ENCODE results near the gene EP300.

EP300 gene

DNA sequence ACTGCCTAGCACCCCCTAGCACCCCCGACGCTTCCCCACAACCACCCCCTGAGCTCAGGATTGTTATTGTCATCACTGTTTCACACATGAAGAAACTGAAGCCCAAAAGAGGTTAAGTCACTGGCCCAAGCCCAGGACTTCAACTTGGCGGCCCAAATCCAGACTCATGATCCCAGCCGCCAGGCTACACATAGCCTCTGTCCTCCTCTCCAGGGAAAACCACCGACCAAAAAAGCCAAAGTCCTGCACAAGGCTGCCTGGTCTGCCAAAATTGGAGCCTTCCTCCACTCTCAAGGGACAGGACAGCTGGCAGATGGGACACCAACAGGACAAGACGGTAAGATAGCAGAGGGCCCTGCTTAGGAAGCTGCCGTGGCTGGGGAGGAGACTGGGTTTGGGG lies 123.5 kb downstream of the EP300 start:
- DNase-seq, result no peak

DNA sequence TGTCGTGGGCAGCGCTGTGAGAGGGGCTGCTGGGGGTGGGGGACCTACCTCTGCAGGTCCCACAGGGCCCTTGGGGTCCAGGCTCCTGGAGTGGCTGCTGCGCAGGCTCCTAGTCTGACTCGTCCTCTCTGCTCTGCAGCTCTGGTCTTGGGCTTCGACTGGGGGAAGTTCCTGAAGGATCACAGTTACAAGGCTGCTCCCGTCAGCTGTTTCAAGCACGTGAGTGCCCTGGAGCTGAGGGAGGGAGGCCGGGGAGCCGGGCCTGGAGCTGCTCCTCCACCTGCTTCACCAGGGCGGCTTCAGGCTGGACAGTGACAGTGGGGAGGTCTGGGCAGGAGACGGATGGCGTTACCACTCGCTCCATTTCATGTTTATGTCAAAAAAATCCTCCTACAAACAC lies 124.6 kb downstream of the EP300 start:
- DNase-seq, result no peak

DNA sequence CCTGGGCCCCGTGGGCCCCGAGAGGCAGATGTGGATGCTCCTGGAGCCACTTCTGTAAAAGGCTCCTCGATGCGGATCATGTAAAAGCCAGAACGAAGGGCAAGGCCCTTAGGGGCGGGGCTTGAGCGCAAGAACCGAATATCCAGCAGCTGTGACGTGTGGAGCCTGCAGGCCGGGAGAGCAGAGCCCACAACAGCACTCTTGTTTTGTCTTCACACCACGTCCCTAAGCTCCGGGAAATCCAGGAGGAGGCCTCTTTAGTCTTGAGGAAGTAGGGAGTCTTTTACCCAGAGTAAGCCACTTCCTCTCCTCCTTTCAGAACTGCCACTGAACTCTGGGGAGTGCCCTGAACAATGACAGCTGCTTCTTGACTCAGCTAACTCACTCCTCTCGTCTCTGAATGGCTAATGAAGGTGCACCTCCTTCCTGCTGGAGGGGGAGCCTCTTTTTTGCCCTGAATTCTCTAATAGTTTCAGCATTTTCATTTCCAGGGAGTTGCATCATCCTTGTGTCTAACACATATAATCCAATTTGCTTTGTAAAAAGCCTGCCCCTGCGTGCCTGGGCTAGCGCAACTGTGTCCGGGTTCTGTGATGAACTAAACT lies 125.3 kb downstream of the EP300 start:
- DNase-seq, result peak in 1 of 2 donors; percentile 62

DNA sequence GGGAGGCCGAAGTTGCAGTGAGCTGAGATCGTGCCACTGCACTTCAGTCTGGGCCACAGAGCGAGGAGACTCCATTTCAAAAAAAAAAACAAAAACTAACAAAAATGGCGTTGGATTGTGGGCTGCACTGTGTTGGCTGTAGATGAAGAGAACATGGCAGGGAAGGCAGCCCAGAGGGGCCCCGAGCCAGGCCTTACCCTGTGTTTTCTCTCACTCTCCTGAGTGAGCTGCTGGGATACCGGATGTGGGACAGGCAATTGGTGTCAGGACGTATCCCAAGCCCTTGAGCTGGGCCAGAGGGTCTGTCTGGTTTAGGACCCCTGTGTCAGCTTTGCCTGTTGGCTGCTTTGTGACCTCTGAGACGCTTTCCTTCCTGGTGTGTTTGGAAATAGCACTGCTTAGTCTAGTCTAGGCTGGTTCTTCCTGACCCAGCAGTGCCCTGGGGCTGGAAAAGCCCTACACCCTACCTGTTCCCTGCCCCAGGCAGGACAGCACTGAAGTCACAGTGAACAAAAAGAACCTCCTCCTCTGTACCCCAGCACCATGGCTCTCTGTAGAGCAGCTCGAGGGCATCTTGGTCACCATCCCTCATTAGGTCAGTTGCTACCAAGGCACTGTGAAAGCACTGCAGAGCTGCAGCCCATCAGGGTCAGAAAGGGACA lies 130.6 kb downstream of the EP300 start:
- DNase-seq, result no peak

DNA sequence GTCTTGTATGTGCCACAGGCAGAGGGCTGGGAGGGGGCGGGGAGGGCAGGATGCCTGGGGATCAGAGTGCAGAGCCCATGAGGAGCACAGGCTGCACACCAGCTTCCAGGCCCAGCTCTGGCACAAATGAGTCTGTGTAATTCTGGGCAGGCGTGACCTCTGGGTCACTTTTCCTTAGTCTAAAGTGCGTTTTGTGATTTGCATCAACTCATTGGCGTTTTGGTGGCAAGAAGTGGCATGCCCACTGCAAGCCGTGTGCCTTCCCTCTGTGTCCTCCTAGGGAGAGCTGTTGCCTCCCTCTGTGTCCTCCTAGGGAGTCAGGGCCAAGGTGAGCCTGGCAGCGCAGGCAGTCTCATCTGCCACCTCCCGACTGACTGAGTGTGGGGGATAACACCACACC lies 131.1 kb downstream of the EP300 start:
- no peak for DNase-seq

DNA sequence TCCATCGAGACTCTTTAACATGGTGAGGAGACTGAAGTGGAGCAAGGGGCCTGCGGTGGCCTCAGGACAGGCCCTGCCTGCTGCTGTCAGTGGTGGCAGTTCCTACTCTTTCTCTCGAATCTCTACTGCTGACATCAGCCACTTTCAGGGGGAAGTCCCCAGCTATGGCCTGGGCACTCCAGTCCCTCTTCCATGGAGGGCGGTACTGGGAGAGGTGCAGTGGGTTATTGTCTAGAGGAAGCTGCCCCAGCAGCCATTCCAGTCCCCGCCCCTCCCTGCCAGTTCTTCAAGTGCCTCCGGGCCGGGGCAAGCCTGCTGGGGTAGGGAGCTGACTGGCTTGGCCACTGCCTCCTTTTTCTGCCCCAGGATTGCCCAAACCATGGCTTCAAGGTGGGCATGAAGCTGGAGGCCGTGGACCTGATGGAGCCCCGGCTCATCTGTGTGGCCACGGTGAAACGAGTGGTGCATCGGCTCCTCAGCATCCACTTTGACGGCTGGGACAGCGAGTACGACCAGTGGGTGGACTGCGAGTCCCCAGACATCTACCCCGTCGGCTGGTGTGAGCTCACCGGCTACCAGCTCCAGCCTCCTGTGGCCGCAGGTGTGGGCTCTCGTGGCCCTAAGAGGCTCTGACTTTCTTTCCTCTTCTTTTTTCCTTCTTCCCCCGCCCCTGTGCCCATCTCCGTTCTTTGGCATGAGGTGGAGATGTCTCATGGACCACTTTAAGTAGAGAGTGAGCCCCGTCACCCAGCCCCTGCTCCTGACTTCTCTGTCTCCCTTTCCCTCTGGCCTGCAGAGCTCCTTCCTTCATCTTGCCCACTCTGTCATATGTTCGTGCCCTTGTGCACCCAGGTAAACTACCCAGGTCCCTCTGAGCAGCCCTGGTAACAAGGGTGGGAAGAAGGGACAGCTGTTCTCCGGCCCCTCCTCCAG lies 134.6 kb downstream of the EP300 start:
- no peak for DNase-seq

DNA sequence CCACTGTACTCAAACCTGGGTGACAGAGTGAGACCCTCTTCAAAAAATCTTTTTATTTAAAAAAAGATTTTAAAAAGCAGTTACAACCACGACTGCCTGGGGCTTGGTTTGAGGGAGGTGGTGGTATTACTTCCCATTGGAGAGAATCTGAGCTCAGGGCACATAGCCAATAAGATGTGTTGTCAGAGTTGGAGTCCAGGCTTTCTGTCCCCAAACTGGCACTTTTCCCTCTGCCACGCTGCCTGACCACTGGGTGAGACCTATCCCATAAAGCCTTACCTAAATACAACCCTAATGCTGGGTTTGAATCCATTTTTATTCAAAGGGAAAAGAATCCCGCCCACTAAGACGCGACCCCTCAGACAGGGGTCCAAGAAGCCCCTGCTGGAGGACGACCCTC lies 136.8 kb downstream of the EP300 start:
- DNase-seq, result no peak
